D341Med (cell line): ENCODE data around the gene MINDY3.
"Not testable (repeated sequence)": the region's sequence is repeated elsewhere in the genome, so short reads cannot be mapped to it uniquely, and the experiment has no call there.

ENCODE experiments used
- DNase-seq: peaks from one replicate; pipeline ENCODE4 v3.0.0; 2012; ENCODE audit warnings: low spot score

MINDY3 gene

DNA sequence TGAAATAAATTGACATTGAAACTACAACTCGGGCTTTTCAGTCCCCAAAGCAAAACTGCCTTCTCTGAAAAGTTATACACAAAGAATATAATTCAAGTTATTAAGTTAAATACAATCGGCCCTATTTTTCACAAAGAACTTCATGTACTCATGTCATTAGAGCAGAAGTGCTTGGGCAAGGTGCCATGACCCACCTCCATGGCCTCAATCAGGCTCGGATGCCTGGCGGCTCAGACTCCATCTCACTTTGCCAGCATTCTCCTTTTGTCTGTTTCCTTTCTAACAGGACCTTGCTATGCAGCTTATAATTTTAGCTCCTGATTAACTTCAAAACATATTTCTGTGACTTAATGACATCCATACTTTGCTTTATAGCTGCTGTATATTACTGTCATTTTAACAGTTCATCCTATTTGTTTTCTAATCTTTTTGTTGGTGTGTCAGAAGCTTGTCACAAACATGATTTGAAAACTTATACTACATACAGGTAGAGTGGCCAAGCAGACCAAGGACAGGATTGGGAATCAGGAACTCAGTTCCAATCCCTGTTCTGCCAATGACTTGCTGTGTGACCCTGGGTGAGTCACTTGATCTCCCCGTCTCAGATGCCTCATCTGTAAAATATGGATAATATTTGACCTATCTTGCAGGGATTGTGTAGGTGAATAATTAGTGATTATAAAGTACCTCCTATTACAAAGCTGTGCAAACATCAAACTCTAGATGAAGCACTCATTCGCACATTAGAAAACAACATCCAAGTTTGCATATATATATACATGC, 79.8 kb downstream of the MINDY3 start:
- DNase-seq: no peak

DNA sequence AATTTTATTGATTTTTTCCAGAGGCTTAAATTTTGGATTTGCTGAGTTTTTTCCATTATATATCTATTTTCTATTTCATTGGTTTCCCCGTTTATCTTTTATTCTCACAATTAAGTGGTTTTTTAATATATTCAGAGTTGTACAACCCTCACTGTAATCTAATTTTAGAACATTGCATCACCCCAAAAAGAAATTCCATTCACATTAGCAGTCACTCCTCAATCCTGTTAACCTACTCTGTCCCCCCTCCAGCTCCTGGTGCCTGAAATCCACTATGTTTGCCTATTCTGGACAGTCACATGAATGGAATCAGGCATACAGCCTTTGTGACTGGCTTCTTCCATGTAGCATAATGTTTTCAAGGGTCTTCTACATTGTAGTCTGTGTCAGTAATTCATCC, 84.8 kb downstream of the MINDY3 start:
- no peak for DNase-seq

DNA sequence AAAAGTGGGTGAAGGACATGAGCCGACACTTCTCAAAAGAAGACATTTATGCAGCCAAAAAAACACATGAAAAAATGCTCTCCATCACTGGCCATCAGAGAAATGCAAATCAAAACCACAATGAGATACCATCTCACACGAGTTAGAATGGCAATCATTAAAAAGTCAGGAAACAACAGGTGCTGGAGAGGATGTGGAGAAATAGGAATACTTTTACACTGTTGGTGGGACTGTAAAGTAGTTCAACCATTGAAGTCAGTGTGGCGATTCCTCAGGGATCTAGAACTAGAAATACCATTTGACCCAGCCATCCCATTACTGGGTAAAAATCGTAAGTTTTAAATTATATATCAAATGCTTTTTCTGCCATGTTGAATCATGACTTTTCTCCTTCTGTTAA, 85.8 kb downstream of the MINDY3 start:
- DNase-seq: not testable (repeated sequence)

DNA sequence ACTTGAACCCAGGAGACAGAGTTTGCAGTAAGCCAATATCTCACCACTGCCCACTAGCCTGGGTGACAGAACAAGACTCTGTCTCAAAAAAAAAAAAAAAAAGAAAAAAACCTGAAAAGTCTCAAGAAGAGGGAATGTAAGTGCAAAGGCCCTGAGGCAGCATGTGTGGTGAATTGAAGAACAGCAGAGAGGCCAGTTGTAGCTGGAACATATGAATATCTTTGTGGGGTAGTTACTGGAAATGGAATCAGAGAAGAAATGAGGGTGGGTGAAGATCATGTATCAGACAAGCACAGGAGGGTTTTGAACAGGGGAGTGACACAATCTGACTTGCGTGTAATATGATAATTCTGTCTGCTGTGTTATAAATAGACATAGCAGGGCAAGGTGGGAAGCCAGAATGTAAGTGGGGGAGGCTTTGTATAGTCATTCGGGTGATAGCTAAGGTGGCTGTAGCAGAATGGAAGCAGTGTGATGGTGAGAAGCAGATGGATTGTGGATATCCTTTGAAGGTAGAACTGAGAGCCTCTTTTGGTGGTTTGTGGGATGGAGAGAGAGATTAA, 95.3 kb downstream of the MINDY3 start:
- no peak for DNase-seq

DNA sequence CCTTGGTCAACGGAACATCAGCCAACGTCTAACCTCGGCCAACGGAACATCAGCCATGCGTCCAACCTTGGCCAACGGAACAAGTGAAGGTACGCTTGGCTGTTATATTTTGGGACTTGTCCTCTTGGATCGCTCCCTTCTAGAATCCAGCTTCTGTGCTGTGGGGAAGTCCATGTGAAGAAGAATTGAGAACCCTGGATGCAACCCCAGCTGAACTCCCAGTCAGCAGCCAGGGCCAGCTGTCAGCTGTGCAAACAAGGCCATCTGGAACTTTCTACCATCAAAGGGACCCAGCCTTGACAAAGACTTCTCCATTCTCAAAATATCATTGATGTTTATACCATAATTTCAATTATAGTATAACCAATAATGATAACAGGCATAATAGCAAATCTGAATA, 97.3 kb downstream of the MINDY3 start:
- no peak for DNase-seq

DNA sequence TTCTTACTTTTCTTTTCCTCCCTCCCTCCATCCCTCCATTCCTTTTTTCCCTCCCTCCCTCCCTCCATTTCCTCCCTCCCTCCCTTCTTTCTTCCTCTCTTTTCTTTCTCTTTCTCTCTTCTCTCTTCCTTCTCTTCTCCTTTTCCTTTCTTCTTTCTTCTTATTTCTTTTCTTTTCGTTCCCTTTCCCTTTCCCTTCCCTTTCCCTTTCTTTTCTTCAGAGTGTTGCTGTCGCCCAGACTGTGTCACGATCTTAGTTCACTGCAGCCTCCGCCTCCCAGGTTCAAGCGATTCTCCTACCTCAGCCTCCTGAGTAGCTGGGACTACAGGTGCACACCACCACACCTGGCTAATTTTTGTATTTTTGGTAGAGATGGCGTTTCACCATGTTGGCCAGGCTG, 98.1 kb downstream of the MINDY3 start:
- DNase-seq: not testable (repeated sequence)

DNA sequence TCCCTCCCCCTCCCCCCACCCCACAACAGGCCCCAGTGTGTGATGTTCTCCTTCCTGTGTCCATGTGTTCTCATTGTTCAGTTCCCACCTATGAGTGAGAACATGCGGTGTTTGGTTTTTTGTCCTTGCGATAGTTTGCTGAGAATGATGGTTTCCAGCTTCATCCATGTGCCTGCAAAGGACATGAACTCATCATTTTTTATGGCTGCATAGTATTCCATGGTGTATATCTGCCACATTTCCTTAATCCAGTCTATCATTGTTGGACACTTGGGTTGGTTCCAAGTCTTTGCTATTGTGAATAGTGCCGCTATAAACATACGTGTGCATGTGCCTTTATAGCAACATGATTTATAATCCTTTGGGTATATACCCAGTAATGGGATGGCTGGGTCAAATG, 99.1 kb downstream of the MINDY3 start:
- not testable (repeated sequence) for DNase-seq

DNA sequence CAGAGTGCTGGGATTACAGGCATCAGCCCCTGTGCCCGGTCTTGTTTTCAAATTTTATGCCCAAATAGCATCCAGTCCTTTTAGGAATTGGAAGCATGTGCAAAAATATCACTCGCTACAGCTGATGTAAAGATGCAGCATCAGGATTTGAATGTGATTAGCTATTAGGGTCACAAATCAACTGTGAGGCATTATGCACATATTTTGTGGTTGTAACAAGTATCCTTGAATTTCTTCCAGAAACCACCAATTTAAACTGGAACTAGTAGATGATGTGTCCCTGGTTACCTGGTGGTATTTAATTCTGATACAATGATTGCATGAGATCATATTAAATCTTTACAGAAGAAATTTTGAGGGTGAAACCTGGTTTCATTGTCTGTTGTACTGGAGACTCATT, 99.6 kb downstream of the MINDY3 start:
- DNase-seq: no peak

DNA sequence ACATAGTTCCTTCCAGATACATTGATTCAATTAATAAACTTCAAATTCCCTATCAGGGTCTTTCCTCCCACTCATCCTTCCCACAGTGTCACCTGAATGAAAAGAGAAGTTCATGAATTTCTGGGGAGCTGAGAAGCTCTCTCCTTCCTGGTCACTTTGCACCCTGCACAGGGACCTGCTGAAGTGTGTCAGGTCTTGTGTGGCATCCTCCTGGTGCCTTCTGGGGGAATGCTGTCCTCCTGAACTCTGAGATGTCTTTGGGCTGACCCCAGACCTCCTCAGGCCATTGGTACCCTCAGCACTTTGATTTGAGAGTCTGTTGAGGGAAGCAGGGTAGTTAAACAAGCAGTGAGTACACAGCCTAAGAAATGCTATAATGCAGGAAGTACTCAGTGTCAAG, 101.0 kb downstream of the MINDY3 start:
- DNase-seq: no peak

DNA sequence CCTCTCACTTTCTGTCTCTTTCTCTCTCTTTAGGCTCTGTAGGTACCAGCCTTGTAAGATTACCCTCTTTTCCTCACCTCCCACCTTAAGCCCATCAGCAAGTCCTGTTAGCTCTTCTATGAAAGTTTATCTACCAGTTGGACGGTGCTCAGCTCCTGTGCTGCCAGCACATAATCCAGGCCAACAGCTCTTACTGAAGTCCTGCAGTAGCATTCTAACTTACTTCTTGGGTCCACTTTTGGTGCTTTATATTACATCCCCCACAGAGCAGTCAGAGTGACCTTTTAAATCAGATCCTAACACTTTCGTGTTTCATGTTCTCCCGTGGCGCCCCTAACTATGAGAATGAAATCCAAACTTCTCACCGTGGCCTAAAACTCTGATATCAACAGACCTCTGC, 101.7 kb downstream of the MINDY3 start:
- DNase-seq: no peak

DNA sequence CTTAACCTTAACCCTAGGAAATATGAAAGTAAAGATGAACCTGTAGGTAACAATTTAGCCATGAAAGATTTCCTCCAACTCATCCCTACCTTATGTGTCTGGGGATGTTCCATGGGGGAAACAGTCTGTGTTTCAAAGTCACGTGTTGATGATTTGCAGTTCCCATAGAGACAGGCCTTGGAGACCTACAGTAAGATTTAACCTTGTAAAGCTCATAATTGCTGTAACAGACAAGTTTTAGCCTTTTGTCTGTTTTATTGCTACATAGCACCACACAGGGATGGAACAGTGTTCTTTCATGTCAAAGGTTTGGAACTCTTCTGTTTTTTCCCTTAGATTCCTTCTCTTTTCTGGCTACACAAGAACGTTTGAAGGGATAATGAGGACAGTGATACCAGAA, 105.4 kb downstream of the MINDY3 start:
- no peak for DNase-seq

DNA sequence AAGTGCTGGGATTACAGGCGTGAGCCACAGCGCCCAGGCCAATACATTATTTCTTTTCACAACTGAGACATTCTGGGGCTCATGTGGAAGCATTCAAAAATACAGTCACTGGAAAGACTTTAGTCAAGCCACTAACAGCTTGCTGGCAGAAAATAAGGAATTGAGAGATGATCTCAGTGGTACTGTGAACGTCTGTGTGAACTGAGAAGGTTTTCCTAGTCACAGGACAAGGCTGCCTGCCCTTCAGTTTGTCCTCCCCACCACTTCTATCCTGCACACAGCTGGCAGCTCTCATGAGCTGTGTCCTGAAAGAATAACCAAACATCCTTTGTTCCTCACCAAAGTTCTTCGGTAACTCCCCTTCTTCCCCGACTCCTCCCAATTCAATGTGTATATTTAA, 109.3 kb downstream of the MINDY3 start:
- no peak for DNase-seq

DNA sequence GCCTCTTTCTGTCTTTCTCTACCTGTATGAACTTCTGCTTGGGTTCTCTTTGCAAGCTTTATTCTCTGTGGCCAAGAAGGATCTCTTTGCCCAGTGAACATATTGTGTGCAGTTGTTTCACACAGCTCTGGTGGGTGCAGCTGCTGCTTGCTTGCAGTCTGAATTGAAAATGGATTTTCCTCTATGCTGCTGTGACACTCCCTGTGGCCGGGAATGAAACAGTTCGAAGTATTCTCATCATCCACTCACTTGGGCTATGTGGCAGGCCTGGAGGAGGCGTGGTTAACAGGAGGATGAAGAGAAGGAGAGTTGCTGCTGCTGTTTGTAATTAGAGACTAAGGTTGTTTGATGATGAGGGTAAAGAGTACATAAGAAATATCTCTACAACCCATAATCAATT, 112.2 kb downstream of the MINDY3 start:
- DNase-seq: no peak

DNA sequence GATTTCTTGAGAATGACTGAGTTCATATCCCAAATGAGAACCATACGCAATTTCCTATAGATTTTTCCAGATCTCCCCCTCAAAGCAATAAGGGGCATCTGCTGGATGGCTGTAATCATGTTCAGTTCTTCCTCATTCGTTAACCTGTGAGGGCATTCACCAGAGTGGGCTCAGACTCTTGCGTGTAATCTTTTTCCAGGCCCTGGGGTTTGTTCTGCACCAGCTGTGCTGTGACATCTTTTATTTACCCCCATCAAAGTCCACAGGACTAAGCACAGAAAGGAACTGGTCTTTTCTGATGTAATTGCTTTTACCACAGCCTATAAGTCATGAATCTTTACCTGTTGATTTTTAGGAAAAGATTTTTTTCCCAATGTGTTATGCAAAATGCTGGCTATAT, 112.7 kb downstream of the MINDY3 start:
- DNase-seq: no peak

DNA sequence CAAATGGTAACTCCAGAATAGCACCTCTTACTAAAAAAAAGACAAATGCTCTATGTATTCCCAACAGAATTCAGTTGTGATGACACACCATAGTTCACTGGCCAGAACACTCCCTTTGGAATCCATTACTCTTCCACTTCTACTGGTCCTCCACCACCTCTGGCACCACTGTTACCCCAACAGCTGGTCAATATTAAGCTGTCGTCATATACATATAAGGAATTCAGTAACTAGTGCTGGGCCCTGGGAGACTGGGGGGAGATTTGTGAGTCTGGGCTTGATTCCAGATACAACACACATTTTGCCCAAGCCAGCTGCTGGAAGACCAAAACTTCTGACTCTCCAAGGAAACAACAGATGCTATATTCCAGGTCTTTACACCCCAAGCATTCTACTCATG, 114.6 kb downstream of the MINDY3 start:
- DNase-seq: no peak

DNA sequence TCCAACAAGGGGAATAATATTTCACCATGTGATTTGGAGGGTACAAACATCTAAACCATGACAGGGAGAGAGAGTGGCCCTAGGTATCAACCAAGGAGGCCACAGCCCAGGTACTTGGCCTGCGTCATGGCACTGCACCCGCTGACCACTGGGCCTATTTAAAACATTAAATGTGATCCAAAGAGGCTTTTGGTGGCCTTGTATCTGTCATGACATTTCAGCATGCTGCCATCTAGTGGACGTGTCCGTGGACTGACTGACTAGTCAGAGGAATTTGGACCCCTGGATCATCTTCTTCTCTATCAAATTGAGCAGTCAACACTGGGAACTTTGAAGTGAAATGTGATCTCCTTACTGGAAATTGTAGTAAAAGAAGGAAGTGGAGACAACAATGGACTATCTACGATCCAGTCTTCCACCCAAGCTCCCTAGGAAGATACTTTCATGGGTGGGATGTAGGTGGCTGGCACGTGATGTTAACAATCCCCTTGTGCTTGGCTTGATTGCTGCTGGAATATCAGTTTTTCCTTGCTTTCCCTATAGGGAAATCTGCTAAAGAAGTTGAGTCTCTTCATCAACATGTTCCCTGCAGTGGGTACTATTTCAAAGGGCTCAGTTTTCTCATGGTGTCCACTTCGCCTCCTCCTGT, 116.0 kb downstream of the MINDY3 start:
- peak; percentile 57 for DNase-seq

DNA sequence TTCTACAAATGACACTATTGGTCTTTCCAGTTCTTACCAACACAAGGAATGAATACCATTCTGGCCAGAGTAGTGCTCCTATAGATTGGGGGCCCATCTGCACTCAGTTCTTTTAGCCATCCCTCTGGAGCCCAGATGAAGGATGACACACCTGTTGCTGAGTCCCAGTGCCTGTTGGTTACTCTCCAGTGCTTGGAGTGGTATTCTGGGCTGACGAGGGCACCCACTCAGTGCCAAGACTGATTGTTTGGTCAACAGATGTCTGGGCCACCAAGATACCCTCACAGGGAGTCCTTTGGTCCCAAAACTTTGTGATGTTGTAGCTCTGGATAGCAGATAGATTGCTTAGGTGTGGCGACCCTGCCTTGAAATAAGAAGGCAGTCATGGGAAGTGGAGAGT, 116.9 kb downstream of the MINDY3 start:
- DNase-seq: no peak

DNA sequence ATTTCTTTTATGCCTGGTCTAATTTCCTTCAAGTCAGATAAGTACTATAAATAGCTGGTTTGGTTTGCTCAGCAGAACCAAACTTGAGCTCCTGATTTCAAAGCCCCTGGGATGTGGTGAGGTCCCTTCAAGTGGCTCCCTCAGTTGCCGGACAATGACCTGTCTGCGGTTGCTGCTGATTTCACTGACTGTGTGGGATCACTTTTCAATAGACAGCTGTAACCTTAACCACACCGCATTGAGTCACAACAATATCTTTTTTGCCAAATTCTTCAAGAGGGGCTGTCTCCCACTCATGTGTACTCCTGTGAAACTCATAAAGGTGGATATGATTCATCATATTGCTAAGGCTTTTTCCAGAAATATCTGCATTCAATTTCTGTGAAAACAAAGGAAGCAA, 117.5 kb downstream of the MINDY3 start:
- no peak for DNase-seq

DNA sequence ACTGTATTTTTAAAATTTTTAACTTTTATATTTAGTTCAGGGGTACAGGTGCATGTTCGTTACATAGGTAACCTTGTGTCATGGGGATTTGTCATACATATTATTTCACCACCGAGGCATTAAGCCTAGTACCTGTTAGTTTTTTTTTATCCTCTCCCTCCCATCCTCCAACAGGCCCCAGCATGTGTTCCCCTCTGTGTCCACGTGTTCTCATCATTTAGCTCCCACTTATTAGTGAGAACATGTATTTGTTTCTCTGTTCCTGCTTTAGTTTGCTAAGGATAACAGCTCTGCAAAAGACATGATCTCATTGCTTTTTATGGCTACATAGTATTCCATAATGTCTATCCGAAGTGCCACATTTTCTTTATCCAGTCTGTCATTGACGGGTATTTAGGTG, 118.2 kb downstream of the MINDY3 start:
- no peak for DNase-seq

DNA sequence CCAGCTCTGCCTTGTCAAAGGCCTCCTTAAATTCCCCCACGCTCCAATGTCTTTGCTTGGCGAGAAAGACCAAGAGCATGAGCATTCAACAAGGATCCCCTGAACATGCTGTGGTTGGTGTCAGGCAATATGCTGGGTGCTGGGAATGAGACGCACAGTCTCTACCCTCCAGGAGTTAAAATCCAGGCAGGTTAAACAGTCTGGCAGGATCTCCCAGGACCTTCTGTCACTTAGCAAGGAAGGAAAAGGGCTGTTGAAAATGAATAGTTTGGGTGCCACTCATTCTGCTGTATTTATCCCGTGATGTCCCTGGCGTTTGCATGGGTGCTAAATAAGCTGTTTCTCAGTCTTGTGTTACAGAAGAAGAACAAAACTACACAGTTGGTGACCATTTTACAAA, 118.7 kb downstream of the MINDY3 start:
- no peak for DNase-seq

DNA sequence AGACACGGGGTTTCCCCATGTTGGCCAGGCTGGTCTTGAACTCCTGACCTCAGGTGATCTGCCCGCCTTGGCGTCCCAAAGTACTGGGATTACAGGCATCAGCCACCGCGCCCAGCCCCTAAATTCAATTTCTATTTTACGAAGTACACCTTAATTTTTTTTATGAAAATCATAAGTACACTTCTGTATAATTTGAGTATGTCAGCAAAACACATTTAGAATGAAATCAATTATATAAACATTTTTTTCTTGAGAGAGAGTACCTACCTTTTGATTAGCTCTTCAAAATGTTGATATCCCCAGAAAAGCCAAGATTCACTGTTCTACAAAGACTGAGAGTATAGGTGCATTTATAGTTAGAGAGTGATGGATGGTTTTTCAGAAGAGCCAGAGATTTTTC, 120.0 kb downstream of the MINDY3 start:
- no peak for DNase-seq

DNA sequence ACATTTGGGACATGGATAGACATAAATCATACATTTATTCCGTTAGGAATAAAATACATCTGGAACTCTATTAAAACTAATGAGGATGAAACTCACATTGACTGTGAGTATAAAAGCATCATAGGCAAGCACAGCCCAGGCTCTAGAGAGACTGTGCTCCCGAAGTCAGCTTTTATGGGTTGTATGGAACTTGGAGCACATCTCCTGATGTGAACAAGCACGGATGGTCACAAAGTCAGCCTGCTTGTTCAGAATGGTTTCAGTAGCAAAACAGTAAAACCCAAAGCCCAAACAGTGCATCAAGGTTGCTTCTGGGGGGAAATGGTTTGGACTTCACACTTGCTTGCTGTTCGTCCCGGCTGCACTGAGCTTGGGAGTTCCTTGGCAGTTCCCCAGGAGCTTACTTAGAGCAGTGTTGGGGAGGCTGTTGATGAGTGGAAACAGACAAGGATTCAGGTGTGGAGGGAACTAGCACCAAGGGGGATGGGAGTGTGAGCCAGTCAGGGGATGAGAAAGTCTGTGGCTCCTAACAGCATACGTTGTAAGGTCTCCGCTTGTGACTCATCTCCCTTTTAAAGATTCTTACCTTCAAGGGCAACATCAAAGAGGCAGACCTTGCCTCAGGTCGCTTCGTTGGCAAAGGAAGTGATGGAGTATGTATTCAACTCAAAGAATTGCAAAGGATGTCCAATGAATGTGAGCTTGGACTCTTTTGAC, 120.9 kb downstream of the MINDY3 start:
- no peak for DNase-seq
